GM19328 (cell line): ENCODE results near the gene FBN1.
A peak's percentile ranks its signal among the peaks of the same experiment; 100 is the strongest.

ENCODE experiments used
- ATAC-seq: cut with Tn5 transposase; IDR thresholded peaks from one replicate; pipeline ENCODE4 v1.9.1; 2021; ENCODE audit warnings: mild to moderate bottlenecking, moderate library complexity; ENCODE audit not compliant: unreplicated experiment

The FBN1 gene

DNA sequence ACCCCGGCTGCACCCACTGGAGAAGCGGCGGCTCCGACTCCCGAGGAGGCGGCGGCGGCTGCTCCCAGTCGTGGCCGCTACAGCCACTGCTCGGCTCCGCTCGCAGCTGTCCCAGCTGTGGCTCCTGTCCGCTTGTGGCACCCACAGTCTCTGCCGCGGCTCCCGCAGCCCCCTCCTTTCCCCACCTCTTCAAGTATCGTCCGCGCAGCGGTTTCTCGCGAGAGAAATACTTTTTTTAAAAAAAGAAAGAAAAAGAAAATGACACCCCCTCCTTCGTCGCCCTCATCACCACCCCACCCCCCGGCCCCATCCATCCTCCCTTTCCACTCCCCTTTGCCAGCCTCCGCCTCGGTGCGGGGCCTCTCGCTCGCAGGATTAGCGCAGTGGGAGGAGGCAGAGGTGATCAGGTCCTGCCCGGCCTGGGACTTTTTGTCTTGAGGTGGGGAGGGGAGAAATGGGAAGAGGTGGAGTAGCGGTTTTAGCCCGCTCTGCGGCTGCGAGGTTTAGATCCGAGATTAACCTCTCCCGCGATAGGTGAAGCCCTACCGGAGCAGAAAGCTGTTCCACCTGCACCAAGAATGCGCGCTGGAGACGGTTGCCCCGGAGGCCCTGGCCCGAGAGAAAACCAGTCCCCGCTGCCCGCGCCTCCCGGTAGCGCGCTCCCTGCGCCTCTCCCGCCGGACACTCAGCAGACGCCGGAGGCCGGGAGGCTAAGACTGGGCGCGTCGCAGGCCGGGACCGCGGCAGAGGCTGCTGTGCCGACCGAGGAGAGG is at the start of gene FBN1:
TSS of gene FBN1 (minus strand) at position 152 of the 773 bp plus-strand sequence. CDS start 940 bp downstream, outside the sequence.
- peak; percentile 58 for ATAC-seq

DNA sequence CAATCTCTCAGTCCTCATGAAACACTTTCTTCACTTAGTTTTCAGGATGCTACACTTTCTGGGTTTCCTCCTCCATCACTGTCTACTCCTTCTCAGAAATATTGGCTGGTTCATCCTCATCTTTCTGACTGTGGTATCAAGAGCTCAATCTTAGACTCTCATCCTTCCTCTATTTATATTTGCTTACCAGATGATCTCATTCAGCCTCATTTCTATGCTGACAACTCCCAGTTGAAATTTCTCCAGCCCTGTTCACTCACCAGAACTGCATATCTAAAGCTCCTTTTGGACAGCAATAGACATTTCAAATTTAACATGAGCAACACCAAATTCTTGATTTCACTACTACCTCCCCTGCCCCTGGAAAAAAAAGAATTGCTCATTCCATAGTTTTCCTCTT is 48.0 kb upstream of the FBN1 start:
- ATAC-seq, result no peak

DNA sequence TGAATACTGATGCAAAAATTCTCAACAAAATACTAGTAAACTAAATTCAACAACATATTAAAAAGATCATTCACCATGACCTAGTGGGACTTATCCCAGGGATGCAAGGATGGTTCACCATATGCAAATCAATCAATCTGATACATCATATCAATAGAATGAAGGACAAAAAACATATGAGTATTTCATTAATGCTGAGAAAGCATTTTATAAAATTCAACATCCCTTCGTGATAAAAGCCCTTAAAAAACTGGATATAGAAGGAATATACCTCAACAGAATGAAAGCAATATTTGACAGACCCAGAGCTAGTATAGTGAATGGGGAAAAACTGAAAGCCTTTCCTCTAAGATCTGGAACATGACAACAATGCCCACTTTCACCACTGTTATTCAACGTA is 43.0 kb upstream of the FBN1 start:
- ATAC-seq, result no peak

GRCh38 chr15:48683991-48684765 is 38.7 kb upstream of the FBN1 start:
- ATAC-seq, result no peak

- no peak for ATAC-seq
Observed at GRCh38 chr15:48682942-48683651, 37.6 kb upstream of the FBN1 start.

DNA sequence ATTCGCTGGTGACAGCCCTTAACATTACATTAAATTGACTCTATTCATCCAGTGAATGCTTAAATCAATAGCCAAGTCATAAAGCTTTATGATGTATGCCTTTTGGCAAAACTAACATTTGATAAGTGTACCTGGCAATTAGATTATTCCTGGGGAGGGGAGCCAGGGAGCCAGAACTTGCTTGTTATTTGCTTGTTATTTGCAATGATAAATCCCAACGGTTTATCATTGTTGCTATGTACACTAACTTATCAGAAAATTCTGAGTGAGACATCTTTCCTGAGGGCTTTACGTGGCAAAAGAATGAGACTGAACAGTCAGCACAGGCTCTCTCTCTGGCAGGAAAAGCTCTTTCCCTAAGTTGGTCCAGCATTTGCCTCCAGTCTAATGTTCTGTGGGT is 35.8 kb upstream of the FBN1 start:
- ATAC-seq, result no peak

- ATAC-seq, result no peak
Observed at GRCh38 chr15:48680841-48681240, 35.3 kb upstream of the FBN1 start.

- ATAC-seq, result no peak
Observed at GRCh38 chr15:48679952-48680351, 34.4 kb upstream of the FBN1 start.

DNA sequence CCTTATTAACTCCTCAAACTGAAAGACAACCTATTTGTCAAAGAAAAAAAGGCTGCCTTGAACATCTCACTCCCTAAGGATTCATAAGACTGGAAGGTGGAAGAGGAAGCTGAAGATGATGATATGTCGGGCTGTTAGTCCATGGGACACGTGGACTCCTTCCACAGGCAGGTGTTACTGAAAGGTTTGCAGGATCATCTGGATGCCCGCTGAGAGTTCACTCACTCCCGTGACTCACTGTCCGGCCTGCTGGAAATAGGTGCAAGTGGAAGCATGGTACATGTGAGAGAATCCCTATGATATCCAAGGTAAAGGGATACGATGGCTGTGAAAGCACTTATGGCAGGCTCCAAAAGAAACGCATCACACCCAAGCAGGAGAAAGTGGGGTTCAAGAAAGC is 33.3 kb upstream of the FBN1 start:
- no peak for ATAC-seq

DNA sequence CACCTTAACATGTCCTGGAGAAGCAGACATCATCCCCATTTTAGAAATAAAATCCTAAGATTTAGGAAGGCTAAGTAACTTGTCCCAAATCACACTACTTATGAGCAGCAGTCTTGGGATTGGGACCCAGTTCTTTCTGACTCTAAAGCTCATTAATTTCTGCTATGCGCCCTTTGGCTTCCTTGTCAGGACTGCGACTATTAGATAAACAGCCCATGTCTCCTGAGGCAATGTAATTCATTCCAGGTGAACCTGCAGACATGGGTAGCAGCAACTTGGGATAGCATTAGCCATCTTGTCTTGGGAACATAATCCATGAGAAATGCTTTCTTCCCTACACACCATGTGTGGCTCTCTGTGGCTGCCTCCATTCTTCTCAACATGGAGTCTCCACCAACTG is 32.3 kb upstream of the FBN1 start:
- no peak for ATAC-seq

GRCh38 chr15:48675436-48675835 is 29.9 kb upstream of the FBN1 start:
- no peak for ATAC-seq

GRCh38 chr15:48674876-48675275 is 29.4 kb upstream of the FBN1 start:
- no peak for ATAC-seq

DNA sequence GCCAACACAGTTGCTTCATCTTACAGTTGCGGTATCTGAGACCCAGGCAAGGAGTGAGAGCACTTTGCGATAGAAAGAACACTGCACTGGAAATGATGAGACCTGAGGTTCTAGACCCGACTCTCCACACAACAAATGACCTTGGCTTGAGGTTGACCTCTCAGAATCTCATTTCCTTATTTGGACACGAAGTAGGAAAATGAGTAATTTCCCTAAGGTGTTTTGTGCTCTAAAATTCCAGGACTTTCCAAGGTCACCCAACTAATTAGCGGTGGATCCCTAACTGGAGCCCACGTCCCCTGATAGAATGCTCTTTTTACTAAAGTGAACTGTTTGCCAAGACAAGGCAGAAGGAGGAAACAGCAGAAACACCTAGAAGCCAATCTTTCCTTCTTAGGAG is 26.7 kb upstream of the FBN1 start:
- no peak for ATAC-seq

GRCh38 chr15:48671103-48672022 is 25.9 kb upstream of the FBN1 start:
- no peak for ATAC-seq

DNA sequence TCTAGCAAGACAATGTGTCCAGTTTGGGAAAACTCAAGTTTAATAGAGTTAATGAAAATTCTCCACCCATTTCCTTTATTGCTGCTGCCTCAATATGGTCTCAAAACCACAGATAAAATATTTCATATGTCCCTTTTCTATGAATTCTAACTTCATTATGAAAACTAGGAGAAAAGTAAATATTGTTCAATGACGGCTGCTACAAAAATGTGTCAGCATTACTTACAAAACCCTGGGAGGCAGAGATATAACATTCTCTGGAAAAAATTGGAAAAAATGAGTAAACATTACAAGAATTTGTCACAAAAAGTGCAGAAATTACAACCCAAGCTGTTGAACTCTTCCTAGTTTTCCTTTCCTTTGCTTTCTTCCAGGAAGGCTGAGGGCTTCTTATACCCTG is 22.2 kb upstream of the FBN1 start:
- no peak for ATAC-seq

- ATAC-seq, result no peak
Observed at GRCh38 chr15:48664436-48664835, 18.9 kb upstream of the FBN1 start.

- no peak for ATAC-seq
Observed at GRCh38 chr15:48657950-48658591, 12.6 kb upstream of the FBN1 start.

GRCh38 chr15:48654801-48655200 is 9.3 kb upstream of the FBN1 start:
- no peak for ATAC-seq

DNA sequence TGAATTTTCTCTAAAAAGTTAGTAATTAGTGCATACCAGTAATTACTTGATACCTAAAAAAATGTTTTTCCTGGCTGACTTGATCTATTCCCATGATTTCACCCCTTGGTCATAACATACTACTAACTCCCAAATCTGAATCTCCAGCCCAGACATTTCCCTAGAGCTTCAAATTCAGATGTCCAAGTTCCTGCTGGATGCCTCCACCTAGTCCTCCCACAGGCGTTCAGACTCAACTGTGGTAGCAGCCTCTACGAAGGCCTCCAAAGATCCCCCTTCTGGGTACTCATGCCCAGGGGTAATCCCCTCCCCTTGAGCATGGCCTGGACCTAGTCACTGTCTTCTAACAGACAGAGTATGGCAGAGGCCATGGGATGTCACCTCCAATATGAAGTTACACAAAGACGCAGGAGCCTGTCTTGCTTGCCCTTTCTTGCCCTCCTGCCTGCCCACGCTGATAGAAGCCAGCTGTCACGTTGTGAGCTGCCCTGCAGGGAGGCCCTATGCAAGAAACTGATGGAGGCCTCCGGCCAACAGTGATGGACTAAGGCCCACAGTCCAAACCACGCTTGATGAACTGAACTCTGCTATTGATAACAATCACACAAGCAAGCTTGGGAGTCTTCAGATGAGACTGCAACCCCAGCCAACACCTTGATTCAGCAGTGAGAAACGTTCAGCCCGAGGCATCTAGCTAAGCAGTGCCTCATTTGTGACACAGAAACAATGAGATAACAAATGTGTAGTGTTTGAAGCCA is 8.6 kb upstream of the FBN1 start:
- ATAC-seq, result no peak
